GM18498 (cell line): ENCODE results near the gene TMEM235.
A peak's percentile ranks its signal among the peaks of the same experiment; 100 is the strongest.

Source experiments
- ATAC-seq: cut with Tn5 transposase; IDR thresholded peaks from one replicate; pipeline ENCODE4 v1.9.1; 2021; ENCODE audit warnings: mild to moderate bottlenecking, moderate library complexity; ENCODE audit not compliant: unreplicated experiment

TMEM235 gene

DNA sequence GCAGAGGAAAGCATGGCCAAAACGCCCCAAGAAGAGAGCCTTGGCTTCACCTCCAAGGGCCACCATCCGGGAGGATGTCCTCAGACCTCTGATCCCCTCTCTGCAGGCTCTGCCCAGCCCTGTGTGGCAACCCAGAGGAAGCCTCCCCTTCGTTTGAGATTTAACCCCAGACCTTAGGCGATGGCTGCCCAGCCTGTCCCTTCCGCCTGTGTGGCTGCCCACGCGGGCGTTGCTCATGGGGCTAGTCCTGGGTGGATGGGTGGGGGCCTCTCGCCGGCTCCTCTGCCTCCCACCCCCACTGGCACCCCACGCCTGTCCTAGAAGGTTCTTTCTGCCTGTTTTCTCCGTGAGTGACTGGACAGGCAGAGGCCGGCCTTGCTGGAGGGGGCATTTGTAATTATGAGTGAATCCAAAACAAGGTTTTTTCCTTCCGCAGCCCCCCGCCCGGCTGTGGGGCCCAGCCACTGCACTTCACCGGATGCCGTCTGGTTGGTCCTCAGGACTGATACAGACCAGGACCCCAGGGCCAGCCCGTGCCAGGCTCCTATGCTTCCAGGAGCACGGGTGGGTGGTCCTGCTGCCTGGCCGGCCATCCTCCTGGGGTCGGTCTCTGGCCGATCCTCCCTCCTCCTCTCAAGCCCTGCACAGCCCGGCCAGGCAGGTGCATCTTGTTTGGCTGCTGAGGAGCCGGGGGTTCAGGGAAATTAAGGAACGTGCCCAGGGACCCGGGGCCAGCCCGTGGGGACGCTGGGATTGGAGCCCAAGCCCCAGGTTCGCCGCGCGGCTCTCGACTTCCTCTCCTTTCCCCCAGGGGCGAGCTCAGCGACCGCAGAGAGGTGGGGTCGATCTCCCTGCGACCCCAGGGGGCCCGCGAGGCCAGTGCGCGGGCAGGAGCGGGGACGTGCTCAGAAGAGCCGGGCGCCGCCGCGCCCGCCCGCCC, at the start of gene TMEM235:
Gene TMEM235 (plus strand): TSS at position 636 of the 940 bp plus-strand sequence. CDS start 393 bp downstream, outside the sequence.
- no peak for ATAC-seq

DNA sequence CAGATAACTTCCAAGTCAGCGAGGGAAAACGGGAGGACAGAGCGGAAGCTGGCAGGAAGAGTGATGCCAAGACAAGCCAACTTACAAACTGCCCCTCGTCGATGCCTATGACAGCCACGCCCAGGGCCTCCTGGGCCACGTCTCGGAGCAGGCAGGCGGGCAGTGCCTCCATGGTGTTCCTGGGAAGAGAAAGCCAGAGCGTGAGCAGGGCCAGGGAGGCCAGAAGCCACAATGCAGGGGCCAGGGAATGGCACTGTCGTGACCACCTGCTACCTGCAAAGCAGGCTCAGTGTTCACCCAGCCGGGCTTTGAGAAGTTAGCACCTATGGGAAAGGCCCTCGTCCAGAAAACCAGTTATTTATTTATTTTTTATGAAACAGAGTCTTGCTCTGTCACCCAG, 48.9 kb upstream of the TMEM235 start:
- ATAC-seq: no peak

DNA sequence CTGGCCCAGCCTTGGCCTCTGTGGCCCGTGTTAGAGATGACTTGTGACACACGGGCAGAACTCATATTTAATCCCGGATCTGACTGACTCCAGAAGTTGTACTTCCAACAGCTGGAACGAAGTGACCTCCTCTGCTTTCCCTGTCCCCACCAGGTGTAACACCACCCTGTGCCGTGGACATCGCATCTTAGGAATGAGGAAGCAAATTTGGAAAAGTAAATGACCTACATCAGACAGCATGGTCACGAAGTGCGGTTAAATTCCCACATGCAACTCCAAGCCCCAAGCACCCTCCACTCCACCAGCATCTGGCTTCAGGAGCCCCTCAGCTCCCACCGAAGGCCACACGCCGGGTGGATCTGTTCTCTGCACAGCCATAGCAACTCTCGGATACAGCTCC, 47.5 kb upstream of the TMEM235 start:
- no peak for ATAC-seq

DNA sequence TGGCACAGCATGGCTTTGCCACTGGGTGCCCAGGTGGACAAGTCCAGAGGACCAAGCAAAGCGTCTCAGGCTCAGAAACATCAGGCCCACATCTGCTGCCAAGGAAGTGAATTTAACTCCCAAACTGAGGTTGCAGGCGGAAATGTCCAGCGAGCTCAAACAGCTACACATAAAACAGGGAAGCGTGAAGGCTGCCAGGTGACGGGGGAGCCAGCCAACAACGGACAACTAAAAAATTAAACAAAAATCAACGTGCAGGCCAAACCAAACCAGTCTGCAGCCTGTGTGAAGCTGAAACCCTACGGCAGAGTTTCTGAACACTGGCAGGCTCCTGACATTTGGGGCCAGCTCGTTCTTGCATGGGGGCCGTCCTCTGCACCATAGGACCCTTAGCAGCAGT, 47.1 kb upstream of the TMEM235 start:
- ATAC-seq: no peak

DNA sequence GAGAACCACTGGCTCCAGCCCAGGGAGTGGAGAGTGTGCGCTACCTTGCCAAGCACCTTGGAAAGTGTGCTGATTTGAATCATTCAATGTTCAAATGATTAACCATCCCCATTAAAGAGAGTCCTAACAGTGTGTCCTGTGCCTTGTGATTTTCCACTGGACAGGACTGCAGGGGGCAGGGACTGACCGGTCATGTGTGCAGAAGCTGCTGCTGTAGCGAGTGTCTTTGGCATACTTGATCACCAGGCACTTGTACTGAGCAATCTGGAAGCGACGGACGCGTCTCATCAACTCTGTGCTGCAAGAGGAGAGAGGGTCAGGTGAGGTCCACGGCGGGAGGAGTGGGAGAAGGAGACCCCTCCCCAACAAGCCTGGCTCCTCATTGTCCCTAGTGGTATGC, 46.6 kb upstream of the TMEM235 start:
- no peak for ATAC-seq

DNA sequence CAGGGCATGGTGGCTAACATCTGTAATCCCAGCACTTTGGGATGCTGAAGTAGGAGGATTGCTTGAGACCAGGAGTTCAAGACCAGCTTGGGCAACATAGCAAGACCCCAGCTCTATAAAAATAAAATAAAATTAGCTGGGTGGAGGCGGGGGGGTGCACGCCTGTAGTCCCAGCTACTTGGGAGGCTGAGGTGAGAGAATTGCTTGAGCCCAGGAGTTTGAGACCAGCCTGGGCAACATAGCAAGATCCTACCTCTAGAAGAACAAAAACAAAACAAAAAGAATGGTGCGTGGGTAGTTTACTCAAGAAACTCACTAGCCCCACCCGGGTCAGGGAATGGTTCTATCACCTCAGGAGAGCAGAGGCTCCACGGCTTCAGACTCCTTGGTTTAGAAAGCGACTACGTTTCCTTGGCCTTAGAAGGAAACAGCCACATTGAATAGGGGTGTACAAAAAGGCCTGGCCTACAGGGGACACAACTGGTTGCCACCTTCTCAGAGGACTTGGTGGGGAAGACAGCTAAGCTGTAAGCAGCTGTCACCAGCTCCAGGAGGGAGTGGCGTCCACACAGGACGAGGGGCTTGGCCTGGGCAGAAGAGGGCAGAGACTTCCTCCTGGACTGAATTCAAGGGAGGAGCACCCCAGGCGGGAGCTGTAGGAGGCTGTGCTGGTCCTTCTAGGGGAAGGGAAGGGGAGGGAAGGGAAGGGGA, 45.3 kb upstream of the TMEM235 start:
- no peak for ATAC-seq

DNA sequence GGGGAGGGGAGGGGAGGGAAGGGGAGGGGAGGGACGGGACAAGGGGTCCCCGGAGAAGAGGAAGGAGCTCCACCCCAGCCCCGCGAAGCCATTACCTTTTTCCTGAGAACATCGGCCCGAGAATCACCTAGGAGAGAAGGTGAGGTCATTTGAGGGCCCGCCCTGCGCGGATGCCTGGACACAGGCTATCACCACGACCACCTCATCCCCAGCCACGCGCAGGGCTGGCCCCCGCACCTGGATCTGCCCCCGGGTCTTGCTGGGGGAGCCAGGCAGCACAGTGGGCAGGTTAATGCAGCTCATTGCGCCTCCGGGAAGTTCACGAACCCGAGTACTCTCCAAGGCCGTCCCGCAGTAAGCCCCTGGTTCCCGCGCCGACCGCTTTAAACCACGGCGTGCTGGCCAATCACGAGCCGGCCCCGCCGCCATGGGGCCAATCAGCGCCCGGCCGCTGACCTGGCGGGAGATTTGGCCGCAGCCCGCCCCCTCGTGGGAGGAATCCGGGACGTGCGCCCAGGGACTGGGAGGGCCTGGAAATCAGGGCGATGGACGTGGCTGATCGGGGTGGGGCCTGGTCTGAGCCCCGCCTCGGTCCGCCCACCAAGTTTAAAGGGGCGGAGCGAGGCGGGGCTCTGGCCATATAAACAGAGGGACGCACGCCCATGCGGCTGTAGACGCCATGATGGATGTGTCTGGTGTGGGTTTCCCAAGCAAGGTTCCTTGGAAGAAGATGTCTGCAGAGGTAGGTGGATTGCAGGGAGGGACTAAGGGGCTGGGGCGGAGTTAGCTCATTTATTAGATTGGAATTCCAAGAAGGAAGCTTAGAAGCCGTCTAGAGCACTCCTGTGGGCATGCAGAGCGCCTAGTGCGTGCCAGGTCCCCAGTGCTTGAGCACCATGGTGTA, 44.5 kb upstream of the TMEM235 start, which contains the start of the genes AFMID and TK1:
Gene AFMID (plus strand): TSS at position 671 of the 904 bp plus-strand sequence. CDS start 9 bp downstream, at position 680.
Gene TK1 (minus strand): TSS at position 361 of the 904 bp plus-strand sequence. CDS start 58 bp downstream, at position 303.
- peak; percentile 90 for ATAC-seq

DNA sequence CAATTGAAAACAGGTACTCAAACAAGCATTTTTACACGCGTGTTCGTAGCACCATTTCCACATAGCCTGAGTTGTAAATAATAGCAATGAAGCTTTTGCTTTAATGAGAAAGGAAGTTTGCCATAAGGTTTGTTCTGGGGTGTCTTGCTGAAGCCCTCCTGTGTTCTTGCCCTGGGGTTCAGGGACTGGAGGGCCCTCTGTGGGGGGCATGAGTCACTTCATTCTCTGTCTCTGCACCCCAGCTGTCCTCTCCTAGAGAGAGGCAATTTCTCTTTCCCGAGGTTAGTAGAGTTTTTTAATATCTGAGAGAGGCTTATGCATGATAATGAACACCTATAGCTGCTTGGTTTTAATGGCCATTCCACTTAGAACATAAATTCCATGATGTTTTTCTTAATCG, 34.7 kb upstream of the TMEM235 start:
- ATAC-seq: no peak

DNA sequence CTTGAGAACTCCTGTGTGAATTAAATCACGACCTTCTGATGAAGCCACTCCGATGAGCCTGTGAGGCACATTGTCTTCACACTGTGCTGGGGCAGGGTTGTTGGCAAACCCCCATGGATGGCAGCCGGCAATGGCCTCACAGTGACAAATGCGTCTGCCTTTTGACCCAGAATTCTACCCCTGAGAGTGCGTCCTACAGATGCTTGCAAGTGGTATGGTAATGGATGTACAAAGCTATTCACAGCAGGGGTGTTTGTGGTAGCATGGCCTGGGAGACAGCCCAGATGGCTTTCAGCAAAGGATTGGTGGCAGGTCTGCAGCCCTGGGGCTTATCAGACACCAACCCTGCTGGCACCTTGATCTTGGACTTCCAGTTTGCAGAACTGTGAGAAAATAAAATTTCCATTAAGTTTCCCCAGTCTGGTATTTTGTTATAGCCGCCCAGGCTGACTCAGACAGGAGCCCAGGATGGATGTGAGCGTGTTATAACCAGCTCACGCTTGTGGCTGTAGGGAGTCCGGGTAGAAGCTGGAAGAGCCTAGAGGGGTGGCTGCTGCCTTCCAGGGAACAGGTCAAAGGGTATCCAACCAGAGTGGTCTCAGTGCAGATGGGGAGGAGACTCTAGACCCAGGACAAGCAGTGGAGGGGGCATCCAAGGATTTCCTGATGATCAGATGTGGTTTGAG, 34.1 kb upstream of the TMEM235 start:
- no peak for ATAC-seq

DNA sequence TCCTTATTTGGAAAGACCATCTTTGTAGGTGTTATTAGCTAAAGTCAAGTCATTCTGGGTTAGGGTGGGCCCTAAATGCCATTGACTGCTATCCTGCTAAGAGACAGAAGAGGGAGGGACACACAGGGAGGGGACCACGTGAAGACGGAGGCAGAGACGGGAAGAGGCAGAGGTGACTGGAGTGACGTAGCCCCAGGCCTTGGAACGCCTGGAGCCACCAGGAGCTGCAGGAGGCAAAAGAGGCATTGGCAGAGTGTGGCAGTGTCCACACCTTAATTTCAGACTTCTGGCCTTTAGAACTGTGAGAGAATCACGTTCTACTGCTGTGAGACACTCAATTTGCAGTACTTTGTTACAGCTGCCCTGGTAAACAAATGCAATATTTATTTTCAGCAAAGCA, 31.0 kb upstream of the TMEM235 start:
- no peak for ATAC-seq

DNA sequence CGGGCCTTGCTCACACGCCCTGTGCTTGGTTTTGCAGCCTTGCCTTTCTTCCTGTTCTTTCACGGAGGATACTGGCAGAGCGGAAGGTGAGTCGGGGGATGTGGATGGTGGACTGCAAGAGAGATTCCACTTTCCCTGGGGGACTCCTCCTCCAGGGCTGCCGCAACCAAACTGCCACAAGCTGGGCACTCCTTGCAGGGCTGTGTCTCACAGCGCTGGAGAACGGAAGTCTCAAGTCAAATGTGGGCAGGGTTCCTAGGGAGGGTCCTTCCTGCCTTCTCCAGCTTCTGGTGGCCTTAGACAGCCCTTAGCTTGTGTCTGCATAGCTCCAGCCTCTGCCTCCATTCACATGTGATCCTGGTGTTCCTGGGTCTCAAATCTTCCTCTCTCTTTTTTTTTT, 28.8 kb upstream of the TMEM235 start:
- no peak for ATAC-seq

DNA sequence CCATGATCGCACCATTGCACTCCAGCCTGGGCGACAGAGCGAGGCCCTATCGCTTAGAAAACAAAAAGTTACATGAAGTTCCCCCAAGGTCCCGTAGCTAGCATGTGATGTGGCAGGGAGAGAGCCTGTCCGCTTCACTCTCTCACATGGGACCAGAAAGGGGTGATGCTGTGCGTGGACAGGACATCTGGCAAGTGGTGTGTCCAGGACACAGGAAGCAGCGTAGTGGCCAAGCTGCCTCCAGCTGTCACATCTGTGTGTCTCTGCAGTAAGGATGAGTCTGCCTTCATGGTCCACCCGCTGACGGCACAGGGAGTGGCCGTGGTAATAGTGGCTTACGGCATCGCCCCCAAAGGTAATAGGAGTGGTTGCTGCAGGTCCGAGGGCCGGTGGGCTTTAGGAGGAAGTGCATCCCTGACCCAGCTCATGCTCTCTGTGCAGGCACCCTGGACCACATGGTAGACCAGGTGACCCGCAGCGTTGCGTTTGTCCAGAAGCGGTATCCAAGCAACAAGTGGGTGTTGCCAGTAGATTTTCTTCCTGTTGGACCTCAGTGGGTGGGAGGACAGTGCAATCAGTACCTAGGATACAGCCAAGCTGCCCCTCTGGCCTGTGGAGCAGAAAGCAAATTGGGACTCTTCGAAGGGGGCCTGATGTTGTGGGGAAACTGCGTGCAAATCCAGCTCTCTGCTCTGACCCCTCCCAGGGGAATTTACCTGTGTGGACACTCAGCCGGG, 26.9 kb upstream of the TMEM235 start:
- ATAC-seq: no peak

DNA sequence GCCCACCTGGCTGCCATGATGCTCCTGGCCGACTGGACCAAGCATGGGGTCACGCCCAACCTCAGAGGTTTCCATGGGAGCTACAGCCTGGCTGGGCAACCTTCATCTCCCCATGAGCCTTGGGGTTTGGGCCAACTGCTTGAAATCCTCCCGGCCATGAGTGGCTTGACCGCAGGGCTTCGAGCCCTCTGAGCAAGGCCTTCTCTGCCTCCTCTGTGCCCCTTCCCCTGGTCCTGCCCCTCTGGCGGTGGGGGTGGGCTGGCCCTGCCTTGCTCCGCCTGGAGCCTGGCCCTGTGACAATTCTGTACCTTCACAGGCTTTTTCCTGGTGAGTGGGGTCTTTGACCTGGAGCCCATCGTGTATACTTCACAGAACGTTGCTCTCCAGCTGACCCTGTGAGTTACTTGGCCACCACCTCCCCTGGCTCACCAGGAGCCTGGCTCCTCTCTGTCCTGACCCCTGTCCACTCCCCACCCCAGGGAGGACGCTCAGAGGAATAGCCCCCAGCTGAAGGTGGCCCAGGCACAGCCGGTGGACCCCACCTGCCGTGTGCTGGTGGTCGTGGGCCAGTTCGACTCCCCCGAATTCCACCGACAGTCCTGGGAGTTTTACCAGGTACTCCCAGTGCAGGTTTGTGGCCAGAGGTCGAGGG, 26.2 kb upstream of the TMEM235 start:
- no peak for ATAC-seq

DNA sequence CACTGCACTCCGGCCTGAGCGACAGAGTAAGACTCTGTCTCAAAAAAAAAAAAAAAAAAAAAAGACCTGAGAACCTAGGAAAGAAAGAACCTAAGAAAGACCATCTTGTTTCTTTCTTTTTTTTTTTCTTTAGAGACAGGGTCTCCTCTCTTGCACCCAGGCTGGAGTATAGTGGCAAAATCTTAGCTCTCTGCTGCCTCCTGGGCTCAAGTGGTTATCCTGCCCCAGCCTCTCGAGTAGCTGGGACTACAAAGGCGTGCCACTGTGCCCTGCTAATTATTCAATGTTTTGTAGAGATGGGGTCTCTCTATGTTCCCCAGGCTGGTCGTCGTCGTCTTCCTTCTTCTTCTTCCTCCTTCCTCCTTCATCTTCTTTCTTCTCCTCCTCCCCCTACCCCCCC, 25.1 kb upstream of the TMEM235 start:
- no peak for ATAC-seq

DNA sequence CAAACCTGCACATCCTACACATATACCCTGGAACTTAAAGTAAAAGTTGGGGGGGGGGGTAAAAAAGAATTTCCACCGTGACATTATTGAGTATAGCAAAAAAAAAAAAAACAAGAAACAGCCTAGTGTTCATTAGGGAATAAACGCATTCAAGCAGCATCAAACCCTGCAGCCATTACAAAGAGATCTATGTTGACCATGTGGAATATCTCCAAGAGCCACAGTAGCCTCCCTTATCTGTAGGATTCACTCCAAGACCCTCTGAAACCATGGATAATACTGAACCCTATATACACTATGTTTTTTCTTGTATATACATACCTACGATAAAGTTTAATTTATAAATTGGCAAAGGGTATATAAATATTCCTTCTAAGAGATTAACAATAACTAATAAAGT, 22.9 kb upstream of the TMEM235 start:
- no peak for ATAC-seq

DNA sequence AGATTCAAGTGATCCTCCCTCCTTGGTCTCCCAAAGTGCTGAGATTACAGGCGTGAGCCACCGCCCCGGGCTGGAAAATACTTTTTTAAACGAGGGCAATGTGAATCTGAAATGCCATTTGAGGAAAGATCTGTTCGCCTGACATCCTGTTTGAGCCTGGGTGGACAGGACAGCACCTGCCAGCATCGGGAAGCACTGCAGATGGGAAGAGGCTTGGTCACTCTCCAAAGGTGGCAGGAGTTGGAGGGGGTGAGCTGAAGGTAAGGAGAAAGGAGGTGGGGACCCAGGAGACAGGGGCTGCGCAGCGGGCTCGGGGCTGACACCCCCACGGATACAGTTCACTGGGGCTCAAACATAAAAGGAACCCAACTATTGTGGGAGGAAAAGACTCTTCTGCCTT, 21.3 kb upstream of the TMEM235 start:
- no peak for ATAC-seq

DNA sequence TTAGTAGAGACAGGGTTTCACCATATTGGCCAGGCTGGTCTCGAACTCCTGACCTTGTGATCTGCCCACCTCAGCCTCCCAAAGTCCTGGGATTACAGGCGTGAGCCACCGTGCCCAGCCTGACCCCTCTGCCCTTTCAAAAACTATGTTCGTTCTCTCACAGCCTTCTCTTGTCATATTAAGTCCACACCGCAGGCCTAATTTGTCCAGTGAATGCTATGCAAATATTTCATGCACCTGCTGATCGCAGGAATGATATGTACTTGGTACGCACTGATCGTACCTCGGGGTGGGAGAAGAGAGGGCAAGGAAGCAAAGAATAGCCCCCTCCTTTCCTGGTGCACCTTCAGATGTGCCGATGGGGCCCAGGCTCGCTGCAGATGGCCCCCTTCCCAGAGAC, 20.4 kb upstream of the TMEM235 start:
- no peak for ATAC-seq

DNA sequence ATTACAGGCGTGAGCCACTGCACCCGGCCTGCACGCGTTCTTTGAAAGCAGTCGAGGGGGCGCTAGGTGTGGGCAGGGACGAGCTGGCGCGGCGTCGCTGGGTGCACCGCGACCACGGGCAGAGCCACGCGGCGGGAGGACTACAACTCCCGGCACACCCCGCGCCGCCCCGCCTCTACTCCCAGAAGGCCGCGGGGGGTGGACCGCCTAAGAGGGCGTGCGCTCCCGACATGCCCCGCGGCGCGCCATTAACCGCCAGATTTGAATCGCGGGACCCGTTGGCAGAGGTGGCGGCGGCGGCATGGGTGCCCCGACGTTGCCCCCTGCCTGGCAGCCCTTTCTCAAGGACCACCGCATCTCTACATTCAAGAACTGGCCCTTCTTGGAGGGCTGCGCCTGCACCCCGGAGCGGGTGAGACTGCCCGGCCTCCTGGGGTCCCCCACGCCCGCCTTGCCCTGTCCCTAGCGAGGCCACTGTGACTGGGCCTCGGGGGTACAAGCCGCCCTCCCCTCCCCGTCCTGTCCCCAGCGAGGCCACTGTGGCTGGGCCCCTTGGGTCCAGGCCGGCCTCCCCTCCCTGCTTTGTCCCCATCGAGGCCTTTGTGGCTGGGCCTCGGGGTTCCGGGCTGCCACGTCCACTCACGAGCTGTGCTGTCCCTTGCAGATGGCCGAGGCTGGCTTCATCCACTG, 17.3 kb upstream of the TMEM235 start, which contains the start of gene BIRC5:
Gene BIRC5 (plus strand): TSS at position 238 of the 690 bp plus-strand sequence. CDS start 64 bp downstream, at position 302.
- peak; percentile 89 for ATAC-seq
